SK-N-SH (cell line): ENCODE data around the gene ATXN10. TPM values are rescaled to one million over a fixed set of nuclear protein-coding genes. Genes with fewer than 3 reads are reported as not detected.

Experiments
- CTCF ChIA-PET: fragments of 300-600, 350-600 bp; formaldehyde crosslinking; extraction: SDS; loops from one replicate; lab custom pipeline; 2021; lab: Yijun Ruan, JAX
- POLR2A ChIA-PET: fragments of 350-600 bp; sonication (Branson Sonifier 250); formaldehyde crosslinking; extraction: SDS; loops from one replicate; lab custom pipeline; 2020; ENCODE audit warnings: antibody characterized with exemption, inconsistent platforms; lab: Yijun Ruan, JAX
- DNase-seq: peaks from one replicate; pipeline ENCODE4 v3.0.0; 2012
- H2AFZ ChIP-seq: fragments of 200-600 bp; sonication (generic); 2 replicates; pipeline ENCODE4 v1.8.1; 2016; ENCODE audit warnings: antibody characterized with exemption, mild to moderate bottlenecking, low read depth
- H3F3A ChIP-seq: fragments of 200-600 bp; sonication (generic); replicated peaks from 2 replicates; pipeline ENCODE3; 2016; ENCODE audit warnings: antibody characterized with exemption, mild to moderate bottlenecking; ENCODE audit not compliant: insufficient read depth
- H3K27ac ChIP-seq, 2 experiments: fragments of 200-500 bp in 1 of 2; fragments of 200-600 bp in 1 of 2; sonication (Bioruptor generic) in 1 of 2; sonication (generic), shearing (Covaris generic) in 1 of 2; 2 replicates each; pipeline versions ENCODE4 v1.5.1 to v1.6.1; 2014 to 2016; ENCODE audit warnings: low read depth in 2 of 2, inconsistent platforms in 1 of 2, low read length in 1 of 2, mild to moderate bottlenecking in 1 of 2, mixed read lengths in 1 of 2
- H3K27me3 ChIP-seq: fragments of 200-600 bp; sonication (generic), shearing (Covaris generic); 2 replicates; pipeline ENCODE4 v1.6.1; 2016; ENCODE audit warnings: mixed run types; ENCODE audit not compliant: insufficient read depth
- H3K36me3 ChIP-seq, 2 experiments: fragments of 200-500 bp in 1 of 2; fragments of 200-600 bp in 1 of 2; sonication (Bioruptor generic) in 1 of 2; sonication (generic) in 1 of 2; replicated peaks in 1 of 2; 2 replicates each; pipeline versions ENCODE3 to v1.5.1; 2014 to 2016; ENCODE audit warnings: low read length in 1 of 2, mild to moderate bottlenecking in 1 of 2; ENCODE audit not compliant: insufficient read depth in 2 of 2, control insufficient read depth in 1 of 2
- H3K4me1 ChIP-seq, 2 experiments: fragments of 200-500 bp in 1 of 2; fragments of 200-600 bp in 1 of 2; sonication (Bioruptor generic) in 1 of 2; sonication (generic), shearing (Covaris generic) in 1 of 2; 2 replicates each; pipeline versions ENCODE4 v1.5.1 to v1.6.1; 2014 to 2016; ENCODE audit warnings: low read depth in 1 of 2, low read length in 1 of 2, mixed run types in 1 of 2; ENCODE audit not compliant: insufficient read depth in 2 of 2, control insufficient read depth in 1 of 2
- H3K4me2 ChIP-seq: fragments of 200-600 bp; sonication (generic), shearing (Covaris generic); 2 replicates; pipeline ENCODE4 v1.6.1; 2017; ENCODE audit warnings: mixed run types
- H3K4me3 ChIP-seq, 2 experiments: fragments of 200-500 bp in 1 of 2; fragments of 200-600 bp in 1 of 2; sonication (Bioruptor generic) in 1 of 2; sonication (generic), shearing (Covaris generic) in 1 of 2; 2 replicates each; pipeline versions ENCODE4 v1.5.1 to v1.8.1; 2014 to 2016; ENCODE audit warnings: low read depth in 2 of 2, inconsistent platforms in 1 of 2, low read length in 1 of 2, mild to moderate bottlenecking in 1 of 2, mixed read lengths in 1 of 2, moderate library complexity in 1 of 2
- H3K79me2 ChIP-seq: fragments of 200-600 bp; sonication (generic); 2 replicates; pipeline ENCODE4 v1.8.1; 2017; ENCODE audit warnings: mild to moderate bottlenecking; ENCODE audit not compliant: insufficient read depth
- H3K9ac ChIP-seq: fragments of 200-600 bp; sonication (generic); 2 replicates; pipeline ENCODE4 v1.6.1; 2017; ENCODE audit warnings: mixed run types
- H3K9me2 ChIP-seq: fragments of 200-600 bp; sonication (generic); 2 replicates; pipeline ENCODE4 v1.6.1; 2017; ENCODE audit warnings: mixed run types
- H3K9me3 ChIP-seq: fragments of 200-600 bp; sonication (generic); 2 replicates; pipeline ENCODE4 v1.6.1; 2017; ENCODE audit warnings: mixed run types, mild to moderate bottlenecking, moderate library complexity
- H4K20me1 ChIP-seq: fragments of 200-600 bp; sonication (generic); 2 replicates; pipeline ENCODE4 v1.6.1; 2017; ENCODE audit warnings: mild to moderate bottlenecking, mixed run types; ENCODE audit not compliant: insufficient read depth
- CHD2 ChIP-seq: fragments of 150-350 bp; IDR thresholded peaks from 2 replicates; pipeline ENCODE4 v1.6.1; 2018; ENCODE audit warnings: low read length; ENCODE audit not compliant: partially characterized antibody
- ELF1 ChIP-seq: IDR thresholded peaks from 2 replicates; pipeline ENCODE4 v1.4.0; 2012
- EP300 ChIP-seq, 2 experiments: IDR thresholded peaks; 2 replicates each; pipeline versions ENCODE4 v1.4.0 to v1.6.1; 2012; ENCODE audit warnings: borderline replicate concordance in 1 of 2, low read depth in 1 of 2, low read length in 1 of 2
- FOSL2 ChIP-seq: IDR thresholded peaks from 2 replicates; pipeline ENCODE4 v1.4.0; 2012; ENCODE audit warnings: low read depth, mild to moderate bottlenecking, moderate library complexity, borderline replicate concordance
- FOXM1 ChIP-seq: IDR thresholded peaks from 2 replicates; pipeline ENCODE4 v1.4.0; 2012; ENCODE audit warnings: low read depth, mild to moderate bottlenecking
- GABPA ChIP-seq: IDR thresholded peaks from 2 replicates; pipeline ENCODE4 v1.4.0; 2012; ENCODE audit warnings: low read depth, mild to moderate bottlenecking
- JUND ChIP-seq: IDR thresholded peaks from 2 replicates; pipeline ENCODE4 v1.4.0; 2012
- MEF2A ChIP-seq: IDR thresholded peaks from 2 replicates; pipeline ENCODE4 v1.4.0; 2012; ENCODE audit warnings: low read depth, borderline replicate concordance
- NFIC ChIP-seq: IDR thresholded peaks from 2 replicates; pipeline ENCODE4 v1.4.0; 2012; ENCODE audit warnings: borderline replicate concordance
- NRF1 ChIP-seq: IDR thresholded peaks from 2 replicates; pipeline ENCODE4 v1.6.1; 2012; ENCODE audit warnings: low read depth, mild to moderate bottlenecking, low read length
- RAD21 ChIP-seq: IDR thresholded peaks from 2 replicates; pipeline ENCODE4 v1.6.1; 2012; ENCODE audit warnings: mild to moderate bottlenecking, low read length
- RFX5 ChIP-seq: IDR thresholded peaks from 2 replicates; pipeline ENCODE4 v1.6.1; 2012; ENCODE audit warnings: mild to moderate bottlenecking, improper control_type of control experiment, low read length
- SMC3 ChIP-seq: IDR thresholded peaks from 2 replicates; pipeline ENCODE4 v1.6.1; 2012; ENCODE audit warnings: low read depth, low read length, improper control_type of control experiment
- TCF12 ChIP-seq: IDR thresholded peaks from 2 replicates; pipeline ENCODE4 v1.4.0; 2012
- TEAD4 ChIP-seq: IDR thresholded peaks from 2 replicates; pipeline ENCODE4 v1.4.0; 2012; ENCODE audit warnings: mild to moderate bottlenecking, borderline replicate concordance; ENCODE audit not compliant: insufficient read depth
- USF2 ChIP-seq: fragments of 150-350 bp; IDR thresholded peaks from 2 replicates; pipeline ENCODE4 v1.6.1; 2017; ENCODE audit warnings: antibody characterized with exemption, low read length, low read depth, borderline replicate concordance
- YY1 ChIP-seq: IDR thresholded peaks from 2 replicates; pipeline ENCODE4 v1.4.0; 2012; ENCODE audit warnings: low read depth, mild to moderate bottlenecking
- WGBS: methylation state at CpG from one replicate; pipeline ENCODE4 v1.1.6; 2017; ENCODE audit warnings: low lambda C conversion rate; 5-methylcytosine and 5-hydroxymethylcytosine counted together
- polyA plus RNA-seq, 3 experiments: library from polyadenylated mRNA; depleted of rRNA; stranded (reverse); fragments of >200 nt; gene quantifications; 2 replicates each; pipeline ENCODE4 v1.2.3, GENCODE V29; 2012
- TF ChIP-seq, protein P1 (sequence below): IDR thresholded peaks from 2 replicates; pipeline ENCODE4 v1.4.0; 2012; ENCODE audit warnings: low read depth, borderline replicate concordance
- TF ChIP-seq, protein P2 (sequence below): IDR thresholded peaks from 2 replicates; pipeline ENCODE4; 2012

Gene ATXN10
- polyA plus RNA-seq, 1 of the 3 experiments (the other 2 are of a cell fraction) = 202 TPM

DNA sequence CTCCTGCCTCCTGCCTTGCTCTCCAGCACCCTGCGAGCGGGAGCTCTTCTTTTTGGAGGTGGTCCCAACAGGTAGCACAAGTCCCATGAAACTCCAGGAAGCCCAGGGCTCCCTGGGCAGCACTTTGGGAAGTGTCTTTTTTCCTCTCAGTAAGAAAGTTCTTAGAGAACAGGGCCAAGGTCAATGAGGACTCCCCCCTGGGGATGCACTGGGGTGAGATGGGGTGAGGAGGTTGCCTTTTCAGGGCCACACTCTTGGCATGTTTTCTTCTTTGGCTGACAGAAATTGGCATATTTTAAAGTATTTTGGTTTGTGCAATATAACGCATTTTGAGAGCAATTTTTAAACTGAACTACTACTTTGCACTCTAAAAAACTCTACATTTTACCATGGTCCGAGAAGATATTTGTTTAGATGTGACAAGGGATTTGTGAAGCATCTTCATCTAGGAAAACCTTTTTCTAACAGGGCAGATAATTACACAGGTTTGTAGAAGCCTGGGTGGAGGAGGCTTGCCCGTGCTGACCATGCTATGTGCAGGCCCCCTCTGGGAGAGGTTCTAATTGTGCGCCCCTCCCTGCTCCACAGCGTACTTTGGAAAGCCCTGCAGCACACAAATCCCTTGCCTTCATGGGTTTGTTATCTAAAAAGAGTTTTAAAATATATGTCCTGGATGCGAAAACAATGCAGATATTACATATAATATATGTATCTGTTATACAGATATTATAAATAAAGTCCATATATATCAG lies 165.0 kb downstream of the ATXN10 start (continued):
- TF ChIP-seq, protein P1, sequence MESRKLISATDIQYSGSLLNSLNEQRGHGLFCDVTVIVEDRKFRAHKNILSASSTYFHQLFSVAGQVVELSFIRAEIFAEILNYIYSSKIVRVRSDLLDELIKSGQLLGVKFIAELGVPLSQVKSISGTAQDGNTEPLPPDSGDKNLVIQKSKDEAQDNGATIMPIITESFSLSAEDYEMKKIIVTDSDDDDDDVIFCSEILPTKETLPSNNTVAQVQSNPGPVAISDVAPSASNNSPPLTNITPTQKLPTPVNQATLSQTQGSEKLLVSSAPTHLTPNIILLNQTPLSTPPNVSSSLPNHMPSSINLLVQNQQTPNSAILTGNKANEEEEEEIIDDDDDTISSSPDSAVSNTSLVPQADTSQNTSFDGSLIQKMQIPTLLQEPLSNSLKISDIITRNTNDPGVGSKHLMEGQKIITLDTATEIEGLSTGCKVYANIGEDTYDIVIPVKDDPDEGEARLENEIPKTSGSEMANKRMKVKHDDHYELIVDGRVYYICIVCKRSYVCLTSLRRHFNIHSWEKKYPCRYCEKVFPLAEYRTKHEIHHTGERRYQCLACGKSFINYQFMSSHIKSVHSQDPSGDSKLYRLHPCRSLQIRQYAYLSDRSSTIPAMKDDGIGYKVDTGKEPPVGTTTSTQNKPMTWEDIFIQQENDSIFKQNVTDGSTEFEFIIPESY = no peak
- TF ChIP-seq GABPA (no peak), MEF2A (no peak), JUND (no peak)

- CTCF ChIA-PET = no interaction called here
These were observed 165.9 kb downstream of the ATXN10 start for GRCh38 chr22:45837508-45837907.

More at GRCh38 chr22:45837508-45837907, 165.9 kb downstream of the ATXN10 start:
- Histone ChIP-seq H3K4me1 (peaks cover 0 to 6% of the 10 kb centered on the region in 2 experiments; a peak in 1 of 4 replicates), H3K79me2 (peaks cover 12% of the 10 kb centered on the region; the same call in 1 of the 2 replicates), H3K9me3 (no peaks in the 10 kb centered on the region), H2AFZ (no peak overlapping the region), H3K4me3 (no peak overlapping the region), H3K9ac (no peak overlapping the region), H3K27ac (no peak overlapping the region), H3K9me2 (no peaks in the 10 kb centered on the region), H3K4me2 (no peak overlapping the region), H3K36me3 (peaks cover 7 to 53% of the 10 kb centered on the region in 2 experiments), H3F3A (no peaks in the 10 kb centered on the region), H3K27me3 (no peaks in the 10 kb centered on the region), H4K20me1 (peaks cover 16% of the 10 kb centered on the region)
- DNase-seq = no peak
- POLR2A ChIA-PET = no interaction called here
- TF ChIP-seq RAD21 = no peak
- TF ChIP-seq USF2 = no peak
- TF ChIP-seq ELF1 = no peak
- no peak for TF ChIP-seq TEAD4
- no peak for TF ChIP-seq MEF2A
- no peak for TF ChIP-seq NRF1
- no peak for TF ChIP-seq JUND
- no peak for TF ChIP-seq NFIC
- TF ChIP-seq YY1 = no peak
- no peak for TF ChIP-seq FOXM1
- TF ChIP-seq, protein P2, sequence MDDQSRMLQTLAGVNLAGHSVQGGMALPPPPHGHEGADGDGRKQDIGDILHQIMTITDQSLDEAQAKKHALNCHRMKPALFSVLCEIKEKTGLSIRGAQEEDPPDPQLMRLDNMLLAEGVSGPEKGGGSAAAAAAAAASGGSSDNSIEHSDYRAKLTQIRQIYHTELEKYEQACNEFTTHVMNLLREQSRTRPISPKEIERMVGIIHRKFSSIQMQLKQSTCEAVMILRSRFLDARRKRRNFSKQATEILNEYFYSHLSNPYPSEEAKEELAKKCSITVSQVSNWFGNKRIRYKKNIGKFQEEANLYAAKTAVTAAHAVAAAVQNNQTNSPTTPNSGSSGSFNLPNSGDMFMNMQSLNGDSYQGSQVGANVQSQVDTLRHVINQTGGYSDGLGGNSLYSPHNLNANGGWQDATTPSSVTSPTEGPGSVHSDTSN = no peak
- TF ChIP-seq TCF12 = no peak
- TF ChIP-seq EP300 (IDR thresholded peaks at IDR 0.05; ENCODE audit: borderline replicate concordance in 1 of 2, low read depth in 1 of 2, low read length in 1 of 2) = no peak
- no peak for TF ChIP-seq SMC3
- no peak for TF ChIP-seq FOSL2
- no peak for TF ChIP-seq RFX5
- TF ChIP-seq CHD2 = no peak
- TF ChIP-seq, all 33 proteins: peak for 0
- WGBS = 93% methylated on average over 7 of the region's 7 CpGs
